Pancreas (tissue), 10 donors: ENCODE measurements around the gene INSIG2. TPM values are rescaled to one million over a fixed set of nuclear protein-coding genes. Genes with fewer than 3 reads are reported as not detected.

Experiments
- ATAC-seq, 4 donors: fragments of 200-7000 bp; cut with Tn5 transposase; one replicate each; pipeline versions ENCODE4 v1.8.0 to v1.9.1; 2020; ENCODE audit warnings: mild to moderate bottlenecking in 4 of 4, moderate library complexity in 4 of 4
- DNase-seq, 6 donors: peaks; one replicate each; pipeline ENCODE4 v3.0.0-alpha.2; 2020
- FAIRE-seq: peaks from 2 replicates; lab custom pipeline; 2012; peaks lifted over from hg19 to GRCh38; lab: Jason Lieb, UNC
- H3K27ac ChIP-seq, 4 donors: fragments of 200-600 bp; sonication (generic); 1 replicate in 3 of 4; 2 replicates in 1 of 4; pipeline versions ENCODE4 v1.5.0 to v1.8.0; 2020
- H3K27me3 ChIP-seq, 4 donors: fragments of 200-600 bp; one replicate each; pipeline ENCODE4 v1.8.0; 2021
- H3K36me3 ChIP-seq, 3 donors: fragments of 200-600 bp; sonication (generic) in 1 of 3; one replicate each; pipeline versions ENCODE4 v1.5.0 to v1.8.0; 2020 to 2021
- H3K4me1 ChIP-seq, 3 donors: fragments of 200-600 bp; one replicate each; pipeline ENCODE4 v1.8.0; 2021
- H3K4me3 ChIP-seq, 4 donors: fragments of 200-600 bp; sonication (generic) in 2 of 4; one replicate each; pipeline versions ENCODE4 v1.5.0 to v1.8.0; 2020 to 2021
- H3K9me3 ChIP-seq, 4 donors: fragments of 200-600 bp; one replicate each; pipeline ENCODE4 v1.8.0; 2021
- CTCF ChIP-seq, 4 donors: fragments of 200-600 bp; sonication (generic) in 3 of 4; IDR thresholded peaks; one replicate each; pipeline versions ENCODE4 v1.5.0 to v1.8.0; 2021; ENCODE audit warnings: antibody characterized with exemption in 4 of 4
- WGBS, 2 donors: extraction: QIAGEN DNeasy Blood & Tissue Kit; methylation state at CpG; one replicate each; pipeline ENCODE4 v1.1.7; 2013; 5-methylcytosine and 5-hydroxymethylcytosine counted together
- intact Hi-C, 3 donors: fragments of 100-400 bp; cut with DNase I; formaldehyde crosslinking; loops; one replicate each; pipeline versions ENCODE4 v1.11.1 to v1.14.2; 2022
- polyA plus RNA-seq, 2 donors: library from polyadenylated mRNA; stranded (reverse); fragments of 200-250 nt; gene quantifications; one replicate each; pipeline ENCODE4 v1.2.3, GENCODE V29; 2013
- total RNA-seq, 6 donors: library from RNA; stranded (reverse); fragmentation: NEBNext Ultra II Directional in 4 of 6; extraction: Animal tissue kit (Norgen Biotek cat#: 25700) in 4 of 6; gene quantifications; one replicate each; pipeline versions ENCODE4 v1.2.1 to v1.2.4, GENCODE V29; 2021 to 2023
- donor health status: healthy with polysubstance abuse.
- donor health status: DM: no; HTN: no; CAD: no; lungs with moderate emphysema.
- donor health status: DM: no; HTN: no; CAD: no.
- donor health status: control.
- donor health status: control.
- donor health status: Bipolar disorder and iron deficiency.
- donor health status: DM: yes; HTN: yes; CAD: no.
- donor health status: DM: no; HTN: no; CAD: no.
- donor health status: DM: no; HTN: no; CAD: no.
- donor health status: DM: yes; HTN: yes; CAD: no.

INSIG2 gene
- total and polyA plus RNA-seq, 8 donors: 7.9 to 23.0 (median 14.2) TPM

GRCh38 chr2:118045286-118045685 lies 43.0 kb upstream of the INSIG2 start:
- Histone ChIP-seq H3K4me3 (no peak overlapping the region), H3K36me3 (no peaks in the 10 kb centered on the region), H3K27me3 (no peaks in the 10 kb centered on the region), H3K9me3 (no peaks in the 10 kb centered on the region), H3K27ac (no peak overlapping the region), H3K4me1 (peaks cover 0 to 11% (median 4%) of the 10 kb centered on the region in 3 donors)
- ATAC-seq: no peak
- 80 to 86% methylated on average over 1 of the region's 1 CpG for WGBS, 2 donors
- no peak for TF ChIP-seq CTCF (IDR thresholded peaks at IDR 0.05)
- no peak for DNase-seq
- FAIRE-seq: no peak
- intact Hi-C loops: loop anchor here in 2 of 3 donors (10.0 kb wide), 2 partner anchors 150 to 810 kb away; no protein-coding TSS in a partner anchor

- TF ChIP-seq CTCF (IDR thresholded peaks at IDR 0.05): peak in 2 of 4 donors; percentile 26 to 33
- peak overlapping the region in 1 of 4 donors; percentile 15 for H3K4me3 ChIP-seq
- H3K27me3 ChIP-seq: no peaks in the 10 kb centered on the region
- ATAC-seq (peak; percentile 85 to 95 (median 90)), DNase-seq (no peak), FAIRE-seq (peak; percentile 96)
- H3K27ac ChIP-seq: no peak overlapping the region
- intact Hi-C loops: loop anchor here in 2 of 3 donors (10.0 kb wide), 2 partner anchors 148 to 808 kb away; no protein-coding TSS in a partner anchor
- H3K4me1 ChIP-seq: peaks cover 0 to 11% (median 4%) of the 10 kb centered on the region in 3 donors
- 3 to 6% methylated on average over 4 of the region's 4 CpGs for WGBS, 2 donors
- no peaks in the 10 kb centered on the region for H3K9me3 ChIP-seq
- no peaks in the 10 kb centered on the region for H3K36me3 ChIP-seq
Measured at GRCh38 chr2:118046634-118047210, 41.5 kb upstream of the INSIG2 start.

- DNase-seq (no peak), ATAC-seq (peak; percentile 89 to 98 (median 95)), FAIRE-seq (no peak)
- intact Hi-C loops: loop anchor here in 2 of 3 donors (10.0 kb wide), 2 partner anchors 147 to 807 kb away; no protein-coding TSS in a partner anchor
- Histone ChIP-seq H3K4me3 (peak overlapping the region in 1 of 4 donors; percentile 15), H3K9me3 (no peaks in the 10 kb centered on the region), H3K27me3 (no peaks in the 10 kb centered on the region), H3K27ac (peak overlapping the region in 1 of 4 donors; percentile 12), H3K4me1 (peaks cover 0 to 11% (median 4%) of the 10 kb centered on the region in 3 donors), H3K36me3 (no peaks in the 10 kb centered on the region)
- WGBS, 2 donors: 33 to 49% methylated on average over 3 of the region's 3 CpGs
- no peak for TF ChIP-seq CTCF (IDR thresholded peaks at IDR 0.05)
Measured at GRCh38 chr2:118047380-118047826, 40.9 kb upstream of the INSIG2 start.

- 86 to 93% methylated on average over 3 of the region's 3 CpGs for WGBS, 2 donors
- Histone ChIP-seq H3K27ac (no peak overlapping the region), H3K9me3 (no peaks in the 10 kb centered on the region), H3K27me3 (no peaks in the 10 kb centered on the region), H3K4me3 (no peak overlapping the region), H3K36me3 (no peaks in the 10 kb centered on the region), H3K4me1 (peaks cover 0 to 11% (median 4%) of the 10 kb centered on the region in 3 donors)
- ATAC-seq: no peak
- intact Hi-C loops: loop anchor here in 2 of 3 donors (10.0 kb wide), 2 partner anchors 146 to 806 kb away; no protein-coding TSS in a partner anchor
- TF ChIP-seq CTCF (IDR thresholded peaks at IDR 0.05): no peak
- no peak for FAIRE-seq
- DNase-seq: no peak
Measured at GRCh38 chr2:118048401-118048800, 39.9 kb upstream of the INSIG2 start.
